ENCODE measurements around the gene KCNJ2.

Gene KCNJ2

DNA sequence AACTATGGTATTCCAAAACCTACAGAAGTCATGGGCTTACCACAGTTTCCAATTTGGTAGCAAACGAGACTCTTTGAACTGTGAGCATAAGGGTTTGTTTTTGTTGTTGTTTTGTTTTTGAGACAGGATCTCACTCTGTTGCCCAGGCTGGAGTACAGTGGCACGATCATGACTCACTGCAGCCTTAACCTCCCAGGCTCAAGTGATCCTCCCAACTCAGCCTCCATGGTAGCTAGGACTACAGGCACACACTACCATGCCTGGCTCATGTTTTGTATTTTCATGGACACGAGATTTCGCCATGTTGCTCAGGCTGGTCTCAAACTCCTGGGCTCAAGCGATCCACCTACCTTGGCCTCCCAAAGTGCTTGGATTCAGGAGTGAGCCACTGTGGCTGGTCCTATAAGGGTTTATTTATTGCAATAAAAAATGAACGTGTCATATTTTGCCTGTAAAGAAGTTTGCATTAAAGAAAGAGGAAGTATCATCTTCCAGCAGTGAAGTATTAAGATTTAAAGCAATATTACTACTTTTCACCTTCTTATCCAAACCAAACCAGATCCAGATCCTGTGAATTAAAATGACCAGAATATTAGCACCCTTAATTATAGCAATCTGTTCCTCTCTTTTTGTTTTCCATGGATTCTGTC lies 37.2 kb downstream of the KCNJ2 start:
- no peak for DNase-seq

DNA sequence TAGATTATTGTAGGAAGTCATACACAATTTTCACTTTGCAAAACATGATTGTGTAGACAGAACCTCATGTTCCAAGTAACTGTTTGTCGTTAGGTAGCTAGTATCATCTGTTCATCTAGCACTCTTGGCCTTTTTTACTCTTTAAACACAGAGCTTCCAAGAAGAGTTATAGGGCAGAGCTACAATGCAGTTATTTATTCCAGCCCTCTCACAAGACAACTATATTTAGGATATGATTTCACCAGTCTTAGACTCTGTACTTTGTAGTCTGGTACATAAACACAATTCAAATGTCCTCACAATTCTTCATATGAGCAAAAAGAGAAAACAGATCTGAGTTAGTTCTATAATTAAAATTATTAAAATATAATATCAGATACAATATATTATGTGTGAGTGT lies 37.9 kb downstream of the KCNJ2 start:
- DNase-seq = no peak

GRCh38 chr17:70208080-70208794 lies 38.9 kb downstream of the KCNJ2 start:
- no peak for DNase-seq

- no peak for DNase-seq
Measured at GRCh38 chr17:70208825-70209555, 39.7 kb downstream of the KCNJ2 start.

DNA sequence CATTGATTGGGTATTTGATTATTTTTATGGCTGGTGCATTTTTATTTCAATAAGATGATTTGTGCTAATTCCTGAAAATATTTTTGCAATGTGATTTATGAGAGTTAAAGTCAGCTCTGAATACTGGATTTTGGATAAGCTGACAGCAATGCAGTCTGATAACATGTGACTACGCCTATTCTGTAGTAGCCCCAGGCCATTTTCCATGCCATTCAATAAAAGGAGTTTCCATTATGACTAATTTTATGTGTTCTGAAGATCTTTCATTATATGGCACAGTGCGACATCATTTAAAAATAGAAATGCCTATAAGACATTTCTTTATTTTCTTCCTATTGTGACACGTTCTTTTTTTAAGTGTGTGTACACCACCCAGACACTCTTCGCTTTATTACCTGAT lies 46.3 kb downstream of the KCNJ2 start:
- no peak for DNase-seq

DNA sequence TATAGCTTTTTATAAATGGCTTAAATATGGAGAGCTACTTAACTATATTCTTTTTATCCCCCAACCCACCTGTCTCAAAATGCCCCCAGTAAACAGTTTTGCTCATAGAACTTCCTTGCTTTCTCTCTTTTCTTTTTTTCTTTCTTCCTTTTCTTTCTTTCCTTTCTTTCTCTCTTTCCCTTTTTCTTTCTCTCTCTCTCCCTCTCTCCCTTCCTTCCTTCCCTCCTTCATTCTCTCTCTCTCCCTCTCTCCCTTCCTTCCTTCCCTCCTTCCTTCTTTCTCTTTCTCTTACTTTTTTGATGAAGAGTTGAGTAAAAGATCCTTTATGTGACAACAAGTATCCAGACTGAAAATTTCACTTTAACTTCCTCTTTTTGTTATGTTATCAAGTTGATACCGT lies 48.2 kb downstream of the KCNJ2 start:
- no peak for DNase-seq

GRCh38 chr17:70225276-70225675 lies 55.9 kb downstream of the KCNJ2 start:
- DNase-seq = no peak
